ENCODE measurements around the gene FARP1. TPM values are rescaled to one million over a fixed set of nuclear protein-coding genes. Genes with fewer than 3 reads are reported as not detected.
A peak's percentile ranks its signal among the peaks of the same experiment; 100 is the strongest.

The FARP1 gene
- total and polyA plus RNA-seq, 8 donors, result 11.6 to 319 (median 70.3) TPM

- intact Hi-C loops (cut with DNase I; ENCODE audit: low total_unique reads), result no loop called here
- peak; percentile 93 for DNase-seq
- no peak overlapping the region for H3K4me3 ChIP-seq
- WGBS, 5 donors, result 22 to 76% (median 37%) methylated on average over 4 of the region's 4 CpGs
- H3K36me3 ChIP-seq, result peaks cover 0 to 49% (median 41%) of the 10 kb centered on the region in 4 donors
- H3K27me3 ChIP-seq, result no peaks in the 10 kb centered on the region
- H3K27ac ChIP-seq, result peak overlapping the region; percentile 76 to 85 (median 79)
- H3K9me3 ChIP-seq, result no peaks in the 10 kb centered on the region
- TF ChIP-seq POLR2A (IDR thresholded peaks at IDR 0.05), result no peak
- peak in 2 of 3 donors; percentile 93 for TF ChIP-seq POLR2AphosphoS5 (IDR thresholded peaks at IDR 0.05)
- TF ChIP-seq EP300 (IDR thresholded peaks at IDR 0.05), result no peak
- no peak for TF ChIP-seq CTCF (IDR thresholded peaks at IDR 0.05)
- peaks cover 5 to 34% (median 24%) of the 10 kb centered on the region in 4 donors for H3K4me1 ChIP-seq
Observed at GRCh38 chr13:98416408-98416807, 273.5 kb downstream of the FARP1 start.

- Histone ChIP-seq H3K27ac (peak overlapping the region; percentile 4 to 76 (median 30)), H3K4me1 (peaks cover 5 to 27% (median 20%) of the 10 kb centered on the region in 4 donors), H3K27me3 (no peaks in the 10 kb centered on the region), H3K4me3 (no peak overlapping the region), H3K36me3 (peaks cover 0 to 48% (median 26%) of the 10 kb centered on the region in 4 donors), H3K9me3 (no peaks in the 10 kb centered on the region)
- TF ChIP-seq POLR2AphosphoS5 (IDR thresholded peaks at IDR 0.05), result no peak
- no peak for TF ChIP-seq POLR2A (IDR thresholded peaks at IDR 0.05)
- no peak for TF ChIP-seq CTCF (IDR thresholded peaks at IDR 0.05)
- no peak for TF ChIP-seq EP300 (IDR thresholded peaks at IDR 0.05)
- intact Hi-C loops (cut with DNase I; ENCODE audit: low total_unique reads), result no loop called here
- 62 to 80% (median 73%) methylated on average over 14 of the region's 14 CpGs for WGBS, 5 donors
- no peak for DNase-seq
Observed at GRCh38 chr13:98419786-98420553, 277.1 kb downstream of the FARP1 start.

GRCh38 chr13:98420554-98421175 lies 277.8 kb downstream of the FARP1 start:
- intact Hi-C loops (cut with DNase I; ENCODE audit: low total_unique reads), result no loop called here
- WGBS, 5 donors, result 73 to 83% (median 80%) methylated on average over 6 of the region's 6 CpGs
- peak overlapping the region in 4 of 5 donors; percentile 20 to 76 (median 41) for H3K27ac ChIP-seq

More at GRCh38 chr13:98420554-98421175, 277.8 kb downstream of the FARP1 start:
- Histone ChIP-seq H3K9me3 (no peaks in the 10 kb centered on the region), H3K27me3 (no peaks in the 10 kb centered on the region), H3K4me1 (peaks cover 3 to 20% (median 15%) of the 10 kb centered on the region in 4 donors), H3K36me3 (peaks cover 3 to 48% (median 32%) of the 10 kb centered on the region in 4 donors), H3K4me3 (no peak overlapping the region)
- TF ChIP-seq EP300 (IDR thresholded peaks at IDR 0.05), result no peak
- TF ChIP-seq CTCF (IDR thresholded peaks at IDR 0.05), result no peak
- TF ChIP-seq POLR2A (IDR thresholded peaks at IDR 0.05), result no peak
- TF ChIP-seq POLR2AphosphoS5 (IDR thresholded peaks at IDR 0.05), result no peak
- no peak for DNase-seq
